Measurements from ENCODE around the gene NEUROD2.

DNA sequence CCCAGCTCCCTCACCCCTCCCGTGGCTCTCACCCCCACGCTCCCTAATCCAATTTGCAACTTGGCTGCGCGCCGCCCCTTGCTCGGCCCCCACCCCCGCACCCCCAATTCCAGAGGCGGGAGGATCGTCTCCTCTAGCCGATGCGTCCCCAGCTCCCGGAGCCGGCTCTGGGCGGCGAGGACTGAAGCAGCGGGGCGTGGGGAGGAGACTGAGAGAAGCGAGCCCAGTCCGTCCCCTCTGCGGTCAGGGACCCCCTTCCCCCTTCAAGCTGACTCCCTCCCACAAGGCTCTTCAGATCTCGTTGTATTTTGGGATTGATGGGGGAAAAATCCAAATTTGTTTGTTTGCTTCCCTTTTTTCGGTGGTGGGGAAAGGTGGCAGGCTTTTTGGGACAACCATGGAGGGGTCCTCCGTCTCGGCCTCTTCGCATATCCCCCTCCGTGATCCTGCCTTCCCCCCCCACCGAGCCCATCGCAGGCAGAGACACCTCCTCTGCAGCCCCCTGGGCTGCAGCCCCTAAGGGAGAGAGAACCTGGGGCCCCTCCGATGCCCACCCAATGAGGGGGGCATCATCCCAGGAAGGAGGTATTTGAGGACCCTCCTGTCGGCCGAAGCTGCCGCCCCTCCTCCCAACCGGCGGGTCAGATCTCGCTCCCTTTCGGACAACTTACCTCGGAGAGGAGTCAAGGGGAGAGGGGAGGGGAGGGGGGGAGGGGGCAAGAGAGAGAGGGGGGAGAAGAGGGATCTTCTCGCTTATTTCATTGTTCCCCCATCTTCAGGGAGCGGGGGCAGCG lies 466 bp downstream of the NEUROD2 start:
- TF ChIP-seq, protein P1, sequence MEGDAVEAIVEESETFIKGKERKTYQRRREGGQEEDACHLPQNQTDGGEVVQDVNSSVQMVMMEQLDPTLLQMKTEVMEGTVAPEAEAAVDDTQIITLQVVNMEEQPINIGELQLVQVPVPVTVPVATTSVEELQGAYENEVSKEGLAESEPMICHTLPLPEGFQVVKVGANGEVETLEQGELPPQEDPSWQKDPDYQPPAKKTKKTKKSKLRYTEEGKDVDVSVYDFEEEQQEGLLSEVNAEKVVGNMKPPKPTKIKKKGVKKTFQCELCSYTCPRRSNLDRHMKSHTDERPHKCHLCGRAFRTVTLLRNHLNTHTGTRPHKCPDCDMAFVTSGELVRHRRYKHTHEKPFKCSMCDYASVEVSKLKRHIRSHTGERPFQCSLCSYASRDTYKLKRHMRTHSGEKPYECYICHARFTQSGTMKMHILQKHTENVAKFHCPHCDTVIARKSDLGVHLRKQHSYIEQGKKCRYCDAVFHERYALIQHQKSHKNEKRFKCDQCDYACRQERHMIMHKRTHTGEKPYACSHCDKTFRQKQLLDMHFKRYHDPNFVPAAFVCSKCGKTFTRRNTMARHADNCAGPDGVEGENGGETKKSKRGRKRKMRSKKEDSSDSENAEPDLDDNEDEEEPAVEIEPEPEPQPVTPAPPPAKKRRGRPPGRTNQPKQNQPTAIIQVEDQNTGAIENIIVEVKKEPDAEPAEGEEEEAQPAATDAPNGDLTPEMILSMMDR (IDR thresholded peaks at IDR 0.05): no peak
- TF ChIP-seq POLR2A (IDR thresholded peaks at IDR 0.05) (no peak), EP300 (IDR thresholded peaks at IDR 0.05) (no peak), POLR2AphosphoS5 (IDR thresholded peaks at IDR 0.05) (no peak)
